Measurements from ENCODE around the gene ZSWIM5. TPM values are rescaled to one million over a fixed set of nuclear protein-coding genes. Genes with fewer than 3 reads are reported as not detected.

The ZSWIM5 gene
- total and polyA plus RNA-seq, 2 donors (not counting 1 experiment from before 2014, with no cell fraction given): 0.36 to 1.7 TPM

GRCh38 chr1:44988531-44989156 is 217.8 kb downstream of the ZSWIM5 start:
- no peaks in the 10 kb centered on the region for H3K9me3 Mint-ChIP-seq (ENCODE audit: insufficient read depth)
- no peak overlapping the region for H3K4me2 ChIP-seq (replicated peaks; ENCODE audit: low read depth, low read length, poor library complexity, severe bottlenecking)
- ChIA-PET POLR2A (interaction anchor here (0.7 kb wide), 1 partner anchor 221 kb away, joined by 3 read pairs; no protein-coding TSS in a partner anchor), CTCF (interaction anchor here (0.5 to 4.4 kb wide), 6 partner anchors 24 to 504 kb away, joined by 3 to 37 read pairs (median 4); partner anchors contain the start of genes HECTD3, PLK3 and UROD)
- H3K27me3 ChIP-seq (replicated peaks in 1 of 4; ENCODE audit: control extremely low read depth in 1 of 4, control insufficient read depth in 3 of 4, insufficient read depth in 4 of 4, low read length in 3 of 4): no peaks in the 10 kb centered on the region
- TF ChIP-seq EZH2 (IDR thresholded peaks at IDR 0.05; ENCODE audit: borderline replicate concordance, insufficient read depth, low read depth, low read length, poor library complexity, severe bottlenecking) (no peak), CTCF (IDR thresholded peaks at IDR 0.05) (no peak)
- H3K9ac ChIP-seq (ENCODE audit: low read length): no peak overlapping the region
- peaks cover 9 to 19% of the 10 kb centered on the region in 2 donors for H3K4me1 ChIP-seq (ENCODE audit: control insufficient read depth in 2 of 2, insufficient read depth in 2 of 2, low read length in 2 of 2)
- no peak overlapping the region for H2AFZ ChIP-seq (ENCODE audit: insufficient read depth, low read depth, low read length, poor library complexity, severe bottlenecking)
- H3K79me2 ChIP-seq (ENCODE audit: control insufficient read depth, insufficient read depth, low read length): peaks cover 23% of the 10 kb centered on the region
- WGBS (ENCODE audit: insufficient coverage): 95% methylated on average over 18 of the region's 24 CpGs
- no peak for ATAC-seq (ENCODE audit: low read depth)
- H3K4me1 Mint-ChIP-seq: peaks cover 18% of the 10 kb centered on the region
- no peak overlapping the region for H3K27ac ChIP-seq (ENCODE audit: low read length in 2 of 2)
- no peaks in the 10 kb centered on the region for H3K36me3 ChIP-seq (replicated peaks in 1 of 2; ENCODE audit: control extremely low read depth in 1 of 2, control insufficient read depth in 1 of 2, extremely low read depth in 1 of 2, insufficient read depth in 2 of 2, low read length in 1 of 2)
- no peak overlapping the region for H3K27ac Mint-ChIP-seq
- no peaks in the 10 kb centered on the region for H4K20me1 ChIP-seq (ENCODE audit: control insufficient read depth, insufficient read depth, low read length, poor library complexity, severe bottlenecking)
- peak overlapping the region; percentile 54 for H3K4me3 Mint-ChIP-seq
- no peaks in the 10 kb centered on the region for H3K9me3 ChIP-seq (ENCODE audit: control extremely low read depth in 1 of 3, control insufficient read depth in 2 of 3, insufficient read depth in 1 of 3, low read length in 2 of 3)
- DNase-seq: no peak
- H3K4me3 ChIP-seq (ENCODE audit: control extremely low read depth in 1 of 5, extremely low read depth in 1 of 5, insufficient read depth in 1 of 5, low read depth in 2 of 5, low read length in 4 of 5): no peak overlapping the region
- H3K27me3 Mint-ChIP-seq: peaks cover 3% of the 10 kb centered on the region
- intact Hi-C loops (cut with micrococcal nuclease): loop anchor here (5.0 kb wide), 1 partner anchor 201 kb away; the partner anchor contains the start of gene BEST4
